Suppressor macrophage (primary cell): ENCODE measurements around the gene RGL1.

Source experiments
- DNase-seq, 4 experiments: peaks; one replicate each; pipeline ENCODE4 v3.0.0-alpha.2; 2020 to 2022

The RGL1 gene

GRCh38 chr1:183821889-183822611, 17.1 kb downstream of the RGL1 start:
- peak in 3 of 4 experiments; percentile 40 to 60 (median 55) for DNase-seq

GRCh38 chr1:183824291-183824690, 19.4 kb downstream of the RGL1 start:
- no peak for DNase-seq

GRCh38 chr1:183827801-183828200, 22.9 kb downstream of the RGL1 start:
- DNase-seq, result no peak

GRCh38 chr1:183830389-183830788, 25.5 kb downstream of the RGL1 start:
- no peak for DNase-seq

GRCh38 chr1:183831311-183831710, 26.4 kb downstream of the RGL1 start:
- no peak for DNase-seq

GRCh38 chr1:183832459-183832858, 27.5 kb downstream of the RGL1 start:
- peak; percentile 54 to 90 (median 69) for DNase-seq

GRCh38 chr1:183834568-183834967, 29.6 kb downstream of the RGL1 start:
- DNase-seq, result no peak

GRCh38 chr1:183836598-183836997, 31.7 kb downstream of the RGL1 start:
- no peak for DNase-seq

GRCh38 chr1:183837062-183837461, 32.1 kb downstream of the RGL1 start:
- DNase-seq, result no peak

- no peak for DNase-seq
These were observed 33.3 kb downstream of the RGL1 start for GRCh38 chr1:183838221-183838620.

- no peak for DNase-seq
These were observed 35.2 kb downstream of the RGL1 start for GRCh38 chr1:183840140-183840539.

GRCh38 chr1:183841550-183841949, 36.6 kb downstream of the RGL1 start:
- no peak for DNase-seq

GRCh38 chr1:183841950-183842794, 37.3 kb downstream of the RGL1 start:
- peak; percentile 26 to 67 (median 63) for DNase-seq

- no peak for DNase-seq
These were observed 37.9 kb downstream of the RGL1 start for GRCh38 chr1:183842795-183843144.

GRCh38 chr1:183844806-183845205, 39.9 kb downstream of the RGL1 start:
- DNase-seq, result no peak

GRCh38 chr1:183845681-183846080, 40.8 kb downstream of the RGL1 start:
- DNase-seq, result no peak

- no peak for DNase-seq
These were observed 42.7 kb downstream of the RGL1 start for GRCh38 chr1:183847641-183848040.

GRCh38 chr1:183850852-183851251, 45.9 kb downstream of the RGL1 start:
- no peak for DNase-seq

GRCh38 chr1:183859119-183859518, 54.2 kb downstream of the RGL1 start:
- no peak for DNase-seq

GRCh38 chr1:183859831-183860230, 54.9 kb downstream of the RGL1 start:
- DNase-seq, result no peak

GRCh38 chr1:183862967-183863366, 58.0 kb downstream of the RGL1 start:
- DNase-seq, result no peak

GRCh38 chr1:183863852-183864251, 58.9 kb downstream of the RGL1 start:
- no peak for DNase-seq

GRCh38 chr1:183864611-183865010, 59.7 kb downstream of the RGL1 start:
- no peak for DNase-seq

- DNase-seq, result no peak
These were observed 64.3 kb downstream of the RGL1 start for GRCh38 chr1:183869230-183869629.
